ENCODE data around the gene KRTAP20-3.

GRCh38 chr21:30605968-30606367 lies 36.7 kb upstream of the KRTAP20-3 start:
- no peak for TF ChIP-seq CTCF (IDR thresholded peaks at IDR 0.05; ENCODE audit: insufficient read depth, low read depth, low read length)
- no peak for TF ChIP-seq EZH2 (IDR thresholded peaks at IDR 0.05; ENCODE audit: insufficient read depth, low read length)
